GM21717 (cell line): ENCODE data around the gene TRAPPC2L.

Experiments
- ATAC-seq: cut with Tn5 transposase; IDR thresholded peaks from one replicate; pipeline ENCODE4 v1.9.1; 2021; ENCODE audit warnings: mild to moderate bottlenecking, moderate library complexity; ENCODE audit not compliant: unreplicated experiment

Gene TRAPPC2L

GRCh38 chr16:88905563-88905962 is 48.6 kb downstream of the TRAPPC2L start:
- ATAC-seq = no peak

- ATAC-seq = no peak
Measured at GRCh38 chr16:88906020-88906419, 49.1 kb downstream of the TRAPPC2L start.

GRCh38 chr16:88906535-88907105 is 49.7 kb downstream of the TRAPPC2L start:
- ATAC-seq = no peak

- ATAC-seq = no peak
Measured at GRCh38 chr16:88907768-88908167, 50.8 kb downstream of the TRAPPC2L start.

- no peak for ATAC-seq
Measured at GRCh38 chr16:88908307-88908706, 51.4 kb downstream of the TRAPPC2L start.

- ATAC-seq = no peak
Measured at GRCh38 chr16:88909431-88910210, 52.7 kb downstream of the TRAPPC2L start.

GRCh38 chr16:88910284-88911135 is 53.6 kb downstream of the TRAPPC2L start:
- ATAC-seq = no peak

GRCh38 chr16:88911136-88911945 is 54.4 kb downstream of the TRAPPC2L start:
- no peak for ATAC-seq

- ATAC-seq = no peak
Measured at GRCh38 chr16:88911946-88912310, 55.0 kb downstream of the TRAPPC2L start.
